HEK293 (cell line): ENCODE data around the gene IFFO2.

Experiments
- MZF1 ChIP-seq: fragments of 450-650 bp; formaldehyde crosslinking; IDR thresholded peaks from 2 replicates; pipeline ENCODE4 v1.5.1; 2017; ENCODE audit warnings: missing biosample characterization, missing genetic modification characterization, borderline replicate concordance
- SP3 ChIP-seq: fragments of 450-650 bp; formaldehyde crosslinking; IDR thresholded peaks from 2 replicates; pipeline ENCODE4 v1.5.1; 2016; ENCODE audit warnings: missing biosample characterization, missing genetic modification characterization
- ZIC2 ChIP-seq: fragments of 450-650 bp; formaldehyde crosslinking; IDR thresholded peaks from 2 replicates; pipeline ENCODE4 v1.5.1; 2016; ENCODE audit warnings: missing biosample characterization, missing genetic modification characterization
- ZNF274 ChIP-seq, 2 experiments: fragments of 200-500 bp in 1 of 2; fragments of 450-650 bp in 1 of 2; sonication (Bioruptor generic) in 1 of 2; formaldehyde crosslinking in 1 of 2; IDR thresholded peaks; 2 replicates each; pipeline versions ENCODE4 v1.5.1 to v1.6.1; 2014 to 2016; ENCODE audit warnings: borderline replicate concordance in 1 of 2, inconsistent platforms in 1 of 2, low read length in 1 of 2, missing biosample characterization in 1 of 2, missing genetic modification characterization in 1 of 2
- ZNF354C ChIP-seq: fragments of 450-650 bp; formaldehyde crosslinking; IDR thresholded peaks from 2 replicates; pipeline ENCODE4 v1.5.1; 2016; ENCODE audit warnings: missing biosample characterization, missing genetic modification characterization, low read depth, borderline replicate concordance
- ZSCAN4 ChIP-seq: fragments of 450-650 bp; formaldehyde crosslinking; IDR thresholded peaks from 2 replicates; pipeline ENCODE4 v1.5.1; 2017; ENCODE audit warnings: missing biosample characterization, missing genetic modification characterization
- TF ChIP-seq, protein P1 (sequence below): fragments of 450-650 bp; formaldehyde crosslinking; IDR thresholded peaks from 2 replicates; pipeline ENCODE4 v1.5.1; 2016; ENCODE audit warnings: missing biosample characterization, missing genetic modification characterization
- TF ChIP-seq, protein P2 (sequence below): fragments of 450-650 bp; formaldehyde crosslinking; IDR thresholded peaks from 2 replicates; pipeline ENCODE4 v1.5.1; 2016; ENCODE audit warnings: missing biosample characterization, missing genetic modification characterization
- TF ChIP-seq, protein P3 (sequence below): fragments of 450-650 bp; formaldehyde crosslinking; IDR thresholded peaks from 2 replicates; pipeline ENCODE4 v1.5.1; 2016; ENCODE audit warnings: missing biosample characterization, missing genetic modification characterization

DNA sequence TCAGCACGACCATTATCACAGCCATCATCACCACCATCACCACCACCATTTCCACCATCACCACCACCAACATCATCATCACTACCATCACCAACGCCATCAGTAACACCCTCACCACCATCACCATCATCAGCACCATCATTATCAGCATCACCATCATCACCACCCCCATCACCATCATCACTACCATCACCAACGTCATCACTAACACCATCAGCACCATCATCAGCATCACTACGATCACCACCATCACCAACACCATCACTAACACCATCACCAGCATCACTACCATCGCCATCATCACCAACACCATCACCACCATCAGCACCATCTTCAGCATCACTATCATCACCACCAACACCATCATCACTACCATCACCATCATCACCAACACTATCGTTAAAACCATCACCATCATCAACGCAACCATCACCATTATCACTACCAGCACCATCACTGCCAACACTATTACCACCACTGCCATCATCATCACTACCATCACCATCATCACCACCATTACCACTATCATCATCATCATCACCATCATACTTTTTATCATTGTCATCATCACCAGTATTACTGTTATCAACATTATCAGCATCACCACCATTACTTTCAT, 98.3 kb downstream of the IFFO2 start:
- TF ChIP-seq SP3 (tag by site-specific recombination) = no peak
- TF ChIP-seq, protein P1, sequence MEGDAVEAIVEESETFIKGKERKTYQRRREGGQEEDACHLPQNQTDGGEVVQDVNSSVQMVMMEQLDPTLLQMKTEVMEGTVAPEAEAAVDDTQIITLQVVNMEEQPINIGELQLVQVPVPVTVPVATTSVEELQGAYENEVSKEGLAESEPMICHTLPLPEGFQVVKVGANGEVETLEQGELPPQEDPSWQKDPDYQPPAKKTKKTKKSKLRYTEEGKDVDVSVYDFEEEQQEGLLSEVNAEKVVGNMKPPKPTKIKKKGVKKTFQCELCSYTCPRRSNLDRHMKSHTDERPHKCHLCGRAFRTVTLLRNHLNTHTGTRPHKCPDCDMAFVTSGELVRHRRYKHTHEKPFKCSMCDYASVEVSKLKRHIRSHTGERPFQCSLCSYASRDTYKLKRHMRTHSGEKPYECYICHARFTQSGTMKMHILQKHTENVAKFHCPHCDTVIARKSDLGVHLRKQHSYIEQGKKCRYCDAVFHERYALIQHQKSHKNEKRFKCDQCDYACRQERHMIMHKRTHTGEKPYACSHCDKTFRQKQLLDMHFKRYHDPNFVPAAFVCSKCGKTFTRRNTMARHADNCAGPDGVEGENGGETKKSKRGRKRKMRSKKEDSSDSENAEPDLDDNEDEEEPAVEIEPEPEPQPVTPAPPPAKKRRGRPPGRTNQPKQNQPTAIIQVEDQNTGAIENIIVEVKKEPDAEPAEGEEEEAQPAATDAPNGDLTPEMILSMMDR (tag by site-specific recombination) = no peak
- TF ChIP-seq, protein P2, sequence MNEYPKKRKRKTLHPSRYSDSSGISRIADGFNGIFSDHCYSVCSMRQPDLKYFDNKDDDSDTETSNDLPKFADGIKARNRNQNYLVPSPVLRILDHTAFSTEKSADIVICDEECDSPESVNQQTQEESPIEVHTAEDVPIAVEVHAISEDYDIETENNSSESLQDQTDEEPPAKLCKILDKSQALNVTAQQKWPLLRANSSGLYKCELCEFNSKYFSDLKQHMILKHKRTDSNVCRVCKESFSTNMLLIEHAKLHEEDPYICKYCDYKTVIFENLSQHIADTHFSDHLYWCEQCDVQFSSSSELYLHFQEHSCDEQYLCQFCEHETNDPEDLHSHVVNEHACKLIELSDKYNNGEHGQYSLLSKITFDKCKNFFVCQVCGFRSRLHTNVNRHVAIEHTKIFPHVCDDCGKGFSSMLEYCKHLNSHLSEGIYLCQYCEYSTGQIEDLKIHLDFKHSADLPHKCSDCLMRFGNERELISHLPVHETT (tag by site-specific recombination) = no peak
- TF ChIP-seq ZNF274 (IDR thresholded peaks at IDR 0.05; ENCODE audit: low read length) = no peak
- no peak for TF ChIP-seq ZNF274 (tag by site-specific recombination; IDR thresholded peaks at IDR 0.05; ENCODE audit: borderline replicate concordance)
- no peak for TF ChIP-seq MZF1 (tag by site-specific recombination)
- TF ChIP-seq, protein P3, sequence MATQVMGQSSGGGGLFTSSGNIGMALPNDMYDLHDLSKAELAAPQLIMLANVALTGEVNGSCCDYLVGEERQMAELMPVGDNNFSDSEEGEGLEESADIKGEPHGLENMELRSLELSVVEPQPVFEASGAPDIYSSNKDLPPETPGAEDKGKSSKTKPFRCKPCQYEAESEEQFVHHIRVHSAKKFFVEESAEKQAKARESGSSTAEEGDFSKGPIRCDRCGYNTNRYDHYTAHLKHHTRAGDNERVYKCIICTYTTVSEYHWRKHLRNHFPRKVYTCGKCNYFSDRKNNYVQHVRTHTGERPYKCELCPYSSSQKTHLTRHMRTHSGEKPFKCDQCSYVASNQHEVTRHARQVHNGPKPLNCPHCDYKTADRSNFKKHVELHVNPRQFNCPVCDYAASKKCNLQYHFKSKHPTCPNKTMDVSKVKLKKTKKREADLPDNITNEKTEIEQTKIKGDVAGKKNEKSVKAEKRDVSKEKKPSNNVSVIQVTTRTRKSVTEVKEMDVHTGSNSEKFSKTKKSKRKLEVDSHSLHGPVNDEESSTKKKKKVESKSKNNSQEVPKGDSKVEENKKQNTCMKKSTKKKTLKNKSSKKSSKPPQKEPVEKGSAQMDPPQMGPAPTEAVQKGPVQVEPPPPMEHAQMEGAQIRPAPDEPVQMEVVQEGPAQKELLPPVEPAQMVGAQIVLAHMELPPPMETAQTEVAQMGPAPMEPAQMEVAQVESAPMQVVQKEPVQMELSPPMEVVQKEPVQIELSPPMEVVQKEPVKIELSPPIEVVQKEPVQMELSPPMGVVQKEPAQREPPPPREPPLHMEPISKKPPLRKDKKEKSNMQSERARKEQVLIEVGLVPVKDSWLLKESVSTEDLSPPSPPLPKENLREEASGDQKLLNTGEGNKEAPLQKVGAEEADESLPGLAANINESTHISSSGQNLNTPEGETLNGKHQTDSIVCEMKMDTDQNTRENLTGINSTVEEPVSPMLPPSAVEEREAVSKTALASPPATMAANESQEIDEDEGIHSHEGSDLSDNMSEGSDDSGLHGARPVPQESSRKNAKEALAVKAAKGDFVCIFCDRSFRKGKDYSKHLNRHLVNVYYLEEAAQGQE = no peak
- TF ChIP-seq ZSCAN4 (tag by site-specific recombination) = no peak
- no peak for TF ChIP-seq ZIC2 (tag by site-specific recombination)
- no peak for TF ChIP-seq ZNF354C (tag by site-specific recombination)
